ENCODE results near the gene POLD1.

- TF ChIP-seq, protein P1, sequence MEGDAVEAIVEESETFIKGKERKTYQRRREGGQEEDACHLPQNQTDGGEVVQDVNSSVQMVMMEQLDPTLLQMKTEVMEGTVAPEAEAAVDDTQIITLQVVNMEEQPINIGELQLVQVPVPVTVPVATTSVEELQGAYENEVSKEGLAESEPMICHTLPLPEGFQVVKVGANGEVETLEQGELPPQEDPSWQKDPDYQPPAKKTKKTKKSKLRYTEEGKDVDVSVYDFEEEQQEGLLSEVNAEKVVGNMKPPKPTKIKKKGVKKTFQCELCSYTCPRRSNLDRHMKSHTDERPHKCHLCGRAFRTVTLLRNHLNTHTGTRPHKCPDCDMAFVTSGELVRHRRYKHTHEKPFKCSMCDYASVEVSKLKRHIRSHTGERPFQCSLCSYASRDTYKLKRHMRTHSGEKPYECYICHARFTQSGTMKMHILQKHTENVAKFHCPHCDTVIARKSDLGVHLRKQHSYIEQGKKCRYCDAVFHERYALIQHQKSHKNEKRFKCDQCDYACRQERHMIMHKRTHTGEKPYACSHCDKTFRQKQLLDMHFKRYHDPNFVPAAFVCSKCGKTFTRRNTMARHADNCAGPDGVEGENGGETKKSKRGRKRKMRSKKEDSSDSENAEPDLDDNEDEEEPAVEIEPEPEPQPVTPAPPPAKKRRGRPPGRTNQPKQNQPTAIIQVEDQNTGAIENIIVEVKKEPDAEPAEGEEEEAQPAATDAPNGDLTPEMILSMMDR (IDR thresholded peaks at IDR 0.05): no peak
- TF ChIP-seq POLR2A (IDR thresholded peaks at IDR 0.05): no peak
These were observed 5.8 kb upstream of the POLD1 start for GRCh38 chr19:50378169-50378862.

Data from stomach (tissue), 4 donors.